HG03025 (cell line): ENCODE results near the gene ALCAM.

ENCODE experiments used
- ATAC-seq: cut with Tn5 transposase; IDR thresholded peaks from one replicate; pipeline ENCODE4 v1.9.1; 2021; ENCODE audit warnings: mild to moderate bottlenecking, moderate library complexity; ENCODE audit not compliant: unreplicated experiment, low FRiP score

The ALCAM gene

GRCh38 chr3:105355408-105356061 lies 11.2 kb upstream of the ALCAM start:
- ATAC-seq: no peak

- no peak for ATAC-seq
Measured at GRCh38 chr3:105356396-105356795, 10.3 kb upstream of the ALCAM start.

GRCh38 chr3:105356988-105357387 lies 9.7 kb upstream of the ALCAM start:
- no peak for ATAC-seq

DNA sequence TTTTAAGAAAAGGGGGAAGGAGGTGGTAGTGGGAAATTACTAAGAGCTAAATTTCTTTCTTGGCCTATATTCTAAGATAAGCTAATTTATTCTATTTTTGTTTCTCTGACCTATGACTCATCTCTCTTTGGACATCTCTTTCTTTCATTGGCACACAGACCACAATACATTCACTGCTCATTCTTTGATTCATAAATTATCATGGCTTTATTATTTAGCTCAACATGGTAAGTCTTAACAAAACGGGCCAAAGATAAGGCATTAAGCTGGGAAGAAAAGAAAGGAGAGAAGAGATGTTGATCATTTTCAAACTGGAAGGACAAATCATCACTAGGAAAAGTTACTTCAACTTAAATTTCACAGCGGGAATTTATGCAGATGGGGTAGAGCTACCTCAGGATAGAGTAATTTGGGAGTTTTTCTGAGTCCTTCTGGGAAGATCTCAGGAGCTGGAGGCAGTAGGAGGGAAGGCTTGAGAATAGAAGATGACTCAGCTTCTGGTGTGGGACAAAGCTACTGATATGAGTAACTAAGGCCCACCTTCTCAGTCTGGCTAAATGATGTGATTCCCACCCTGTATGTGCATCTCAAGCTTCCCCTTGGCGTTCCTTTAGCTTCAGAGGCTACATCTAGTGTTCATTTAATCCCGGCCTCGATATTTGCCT lies 7.5 kb upstream of the ALCAM start:
- no peak for ATAC-seq

DNA sequence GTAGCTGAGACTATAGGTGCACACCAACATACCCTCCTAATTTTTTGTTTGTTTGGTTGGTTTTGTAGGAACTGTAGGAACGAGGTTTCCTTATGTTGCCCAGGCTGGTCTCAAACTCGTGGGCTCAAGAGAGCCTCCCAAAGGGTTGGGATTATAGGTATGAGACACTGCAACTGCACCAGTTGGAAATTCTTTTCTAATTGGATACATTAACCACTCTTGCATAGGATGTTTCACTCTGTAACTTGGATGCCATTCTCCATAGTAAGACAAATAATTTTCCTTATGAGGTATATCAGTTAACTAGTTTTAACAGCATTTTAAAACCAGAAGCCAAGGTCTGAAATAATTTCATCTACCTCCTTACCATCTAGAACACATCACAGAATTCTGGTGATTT lies 6.7 kb upstream of the ALCAM start:
- no peak for ATAC-seq

GRCh38 chr3:105362021-105362665 lies 4.6 kb upstream of the ALCAM start:
- no peak for ATAC-seq

DNA sequence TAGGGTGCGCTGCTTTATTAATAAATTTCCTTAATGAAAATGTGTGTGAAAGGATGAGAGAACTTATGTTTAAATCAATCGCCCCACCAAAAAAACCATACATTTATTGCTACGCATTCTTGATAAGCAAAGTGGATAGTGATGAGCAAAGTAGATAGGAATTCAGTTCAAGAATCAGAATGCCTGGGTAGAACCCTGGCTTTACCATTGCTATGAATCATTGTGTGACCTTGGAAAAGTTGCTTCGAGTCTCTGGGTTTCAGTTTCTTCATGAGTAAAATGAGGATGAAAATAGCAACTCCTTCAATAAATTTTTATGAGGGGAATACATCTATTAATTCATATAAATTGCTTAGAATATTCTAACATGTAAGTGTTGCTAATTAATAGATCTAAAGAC lies 2.6 kb upstream of the ALCAM start:
- no peak for ATAC-seq

DNA sequence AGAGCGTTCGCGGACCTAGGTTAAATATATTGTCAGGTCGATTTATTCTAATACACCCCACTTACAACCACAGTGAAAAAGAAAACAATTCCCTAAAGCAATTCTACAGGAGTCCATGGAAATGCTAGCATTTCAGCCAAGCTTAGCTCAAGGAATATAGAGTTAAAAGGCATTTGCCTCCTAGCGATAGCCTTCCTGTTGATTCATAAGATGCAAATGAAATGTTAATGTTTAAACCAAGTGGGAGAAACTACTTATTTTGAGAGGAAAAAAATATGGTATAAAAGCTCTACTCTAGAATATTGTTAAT lies 1.7 kb upstream of the ALCAM start:
- no peak for ATAC-seq

DNA sequence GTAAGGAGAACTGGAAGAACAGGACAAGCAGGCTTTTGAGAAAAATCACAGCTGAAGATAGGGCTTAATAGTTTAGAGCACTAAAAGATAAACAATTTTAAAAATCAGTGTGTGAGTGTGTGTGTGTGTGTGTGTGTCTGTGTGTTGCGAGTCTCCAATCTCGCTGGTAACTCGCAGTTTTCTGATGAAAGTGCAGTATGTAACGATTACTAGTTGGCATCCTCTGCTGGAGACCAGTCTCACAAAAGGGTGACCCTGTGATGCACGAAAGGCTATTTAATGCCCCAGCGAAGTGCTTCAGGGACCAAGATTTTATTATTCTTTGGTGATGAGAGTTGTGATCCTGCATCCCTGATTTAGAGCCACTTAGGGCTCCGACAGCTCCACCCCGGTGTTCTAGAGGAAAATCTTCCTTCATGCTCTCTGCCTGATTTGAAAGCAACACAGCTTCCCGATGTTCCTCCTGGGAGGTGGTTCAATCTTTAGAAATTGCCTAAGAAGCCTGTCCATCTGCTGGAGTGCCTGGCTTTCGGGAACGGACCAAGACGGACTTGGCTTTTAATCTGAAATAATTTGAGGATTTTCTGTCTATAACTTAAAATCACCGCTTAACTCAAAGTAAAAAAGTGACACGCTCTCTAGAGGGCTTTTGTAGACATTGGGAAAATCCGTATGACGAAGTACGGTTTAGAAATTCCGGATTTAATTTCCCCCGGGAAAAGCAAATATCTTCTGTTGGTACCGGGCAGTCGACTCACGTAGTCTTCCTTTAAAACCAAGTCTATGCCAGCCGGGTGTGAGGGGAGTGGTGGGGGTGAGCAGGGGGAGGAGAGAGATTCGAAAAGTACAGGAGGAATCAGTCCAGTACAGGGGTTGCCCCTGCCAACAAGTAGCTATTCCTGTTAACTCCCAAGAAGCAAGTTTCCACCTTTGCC lies 1.1 kb upstream of the ALCAM start:
- ATAC-seq: no peak

- ATAC-seq: peak; percentile 6
Measured at GRCh38 chr3:105367063-105367405, 325 bp downstream of the ALCAM start.

- ATAC-seq: peak; percentile 27
Measured at GRCh38 chr3:105367406-105368213, 901 bp downstream of the ALCAM start.

DNA sequence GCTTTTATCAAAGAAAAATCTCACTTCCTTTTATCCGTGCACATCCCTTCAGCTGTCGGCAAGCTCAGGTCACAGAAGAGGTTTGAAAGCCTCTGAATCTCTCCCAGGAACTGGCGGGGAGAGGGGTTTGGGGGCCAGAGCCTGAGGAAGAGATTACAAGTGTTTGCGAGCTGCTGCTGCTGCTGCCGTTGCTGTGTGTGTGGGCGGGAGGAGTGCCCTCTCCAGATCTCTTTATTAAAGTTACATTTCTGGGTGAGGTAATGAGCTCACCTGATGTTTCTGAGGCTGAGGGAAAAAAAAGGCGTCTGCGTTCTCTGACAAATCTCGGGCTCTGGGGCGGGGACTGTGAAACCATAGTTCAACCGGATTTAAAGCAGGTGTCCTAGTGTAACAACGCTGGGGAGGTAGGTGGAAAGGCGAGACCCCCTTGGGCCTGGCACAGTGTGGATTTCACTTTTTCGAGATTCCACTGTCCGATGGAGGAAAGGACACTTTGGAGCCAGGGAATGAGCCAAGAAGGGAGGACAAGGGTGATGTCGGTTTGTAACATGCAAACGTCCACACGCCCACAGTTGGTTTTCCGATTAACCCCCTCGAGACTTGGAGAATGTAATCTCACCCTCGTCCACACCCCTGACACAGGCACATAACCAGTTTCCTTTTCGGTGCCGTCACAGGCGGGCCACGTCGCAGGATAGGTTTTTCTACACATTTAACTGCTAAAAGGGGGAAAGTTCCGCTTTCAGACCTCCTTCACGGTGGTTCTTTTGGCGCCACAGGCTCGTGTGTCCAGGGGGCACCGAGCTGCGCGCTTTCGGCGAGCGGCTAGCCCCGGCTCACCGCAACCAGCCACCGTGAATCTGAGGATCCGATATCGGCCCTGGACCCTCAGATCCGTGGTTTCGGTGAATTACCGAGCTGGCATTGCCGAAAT lies 2.1 kb downstream of the ALCAM start:
- peak; percentile 22 for ATAC-seq

DNA sequence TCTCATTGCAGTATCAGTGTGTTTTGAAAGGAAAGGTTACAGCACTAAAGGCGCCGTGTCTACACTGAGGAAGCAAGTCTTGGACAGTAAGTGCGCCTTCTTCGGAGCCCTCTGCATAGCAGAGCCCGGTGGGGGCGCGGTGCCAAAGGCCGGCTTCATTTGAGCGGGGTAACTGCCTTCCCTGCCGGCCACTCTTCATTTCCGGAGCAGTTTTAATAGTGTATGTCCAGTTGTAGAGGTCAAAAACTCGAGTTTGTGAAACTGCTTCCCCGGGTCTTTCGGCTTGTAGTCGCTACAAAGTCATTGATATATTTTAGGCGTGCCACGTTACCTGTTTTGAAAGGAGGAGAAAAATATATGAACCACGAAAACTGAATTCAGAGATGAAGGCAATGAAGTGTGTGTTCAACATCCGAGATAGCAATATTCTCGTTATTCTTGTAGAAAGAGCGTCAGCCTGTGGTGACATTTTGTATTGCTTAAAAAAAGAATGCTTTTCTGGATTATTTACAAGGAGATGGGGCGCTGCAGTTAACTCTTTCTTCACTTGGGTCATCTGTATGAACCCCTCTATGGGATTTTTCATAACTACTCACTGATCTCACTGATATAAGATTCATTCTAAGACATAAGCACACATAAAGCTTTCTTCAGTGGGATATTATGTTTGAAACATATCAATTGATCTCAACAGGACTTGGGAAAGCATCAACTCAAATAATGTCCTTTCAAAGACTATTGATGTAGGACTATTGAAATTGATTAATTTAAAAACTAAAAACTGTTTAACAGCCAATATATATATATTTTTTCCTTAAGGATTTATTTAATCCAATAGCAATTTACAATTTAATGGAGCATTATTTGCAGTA lies 3.0 kb downstream of the ALCAM start:
- peak; percentile 17 for ATAC-seq

GRCh38 chr3:105373383-105373782 lies 6.7 kb downstream of the ALCAM start:
- no peak for ATAC-seq

- ATAC-seq: no peak
Measured at GRCh38 chr3:105375750-105376511, 9.2 kb downstream of the ALCAM start.

GRCh38 chr3:105377716-105378115 lies 11.0 kb downstream of the ALCAM start:
- no peak for ATAC-seq

GRCh38 chr3:105385179-105385578 lies 18.5 kb downstream of the ALCAM start:
- no peak for ATAC-seq
